HG03565 (cell line): ENCODE data around the gene TAAR8.
"Not testable (repeated sequence)": the region's sequence is repeated elsewhere in the genome, so short reads cannot be mapped to it uniquely, and the experiment has no call there.

Source experiments
- ATAC-seq: cut with Tn5 transposase; IDR thresholded peaks from one replicate; pipeline ENCODE4 v1.9.1; 2021; ENCODE audit warnings: mild to moderate bottlenecking, moderate library complexity; ENCODE audit not compliant: unreplicated experiment

Gene TAAR8, protein sequence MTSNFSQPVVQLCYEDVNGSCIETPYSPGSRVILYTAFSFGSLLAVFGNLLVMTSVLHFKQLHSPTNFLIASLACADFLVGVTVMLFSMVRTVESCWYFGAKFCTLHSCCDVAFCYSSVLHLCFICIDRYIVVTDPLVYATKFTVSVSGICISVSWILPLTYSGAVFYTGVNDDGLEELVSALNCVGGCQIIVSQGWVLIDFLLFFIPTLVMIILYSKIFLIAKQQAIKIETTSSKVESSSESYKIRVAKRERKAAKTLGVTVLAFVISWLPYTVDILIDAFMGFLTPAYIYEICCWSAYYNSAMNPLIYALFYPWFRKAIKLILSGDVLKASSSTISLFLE

DNA sequence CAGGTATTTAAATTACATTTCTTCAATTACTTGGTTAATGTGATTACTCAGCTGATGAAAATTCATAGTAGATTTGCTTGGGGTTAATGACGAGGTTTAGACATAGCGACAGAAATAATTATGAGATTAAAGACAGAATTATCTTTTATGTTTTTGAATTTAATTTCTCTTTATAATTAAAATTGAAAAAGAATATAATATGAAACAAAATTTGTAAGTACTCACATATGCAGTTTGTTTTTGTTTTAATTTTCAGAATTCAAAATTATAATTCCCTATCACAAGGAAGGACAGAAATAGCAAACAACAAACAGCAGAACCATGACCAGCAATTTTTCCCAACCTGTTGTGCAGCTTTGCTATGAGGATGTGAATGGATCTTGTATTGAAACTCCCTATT, at the start of gene TAAR8:
TAAR8 (plus strand) TSS at position 301 of the 400 bp plus-strand sequence; CDS start at position 322, 21 bp downstream.
- ATAC-seq: no peak

- ATAC-seq: no peak
Observed at GRCh38 chr6:132504757-132505156, 47.7 kb upstream of the TAAR8 start.

DNA sequence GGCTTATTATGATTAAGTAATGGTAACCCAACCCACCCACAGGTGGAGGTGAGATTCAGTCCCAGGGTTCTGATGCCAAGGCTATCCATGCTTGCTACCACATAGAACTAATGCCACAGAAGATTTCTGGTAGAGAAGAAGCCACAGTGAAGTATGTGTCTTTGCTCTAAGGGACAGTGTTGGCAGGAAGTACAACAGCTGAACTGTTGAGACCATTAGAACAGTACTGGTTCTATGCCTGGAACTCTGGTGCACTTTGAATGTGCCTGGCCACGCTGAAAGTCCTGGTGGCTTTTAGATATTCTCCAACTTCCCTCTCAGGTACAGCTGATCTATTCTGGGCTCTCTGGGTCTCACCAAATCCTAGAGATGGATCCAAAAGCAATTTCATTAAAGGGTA, 47.3 kb upstream of the TAAR8 start:
- no peak for ATAC-seq

DNA sequence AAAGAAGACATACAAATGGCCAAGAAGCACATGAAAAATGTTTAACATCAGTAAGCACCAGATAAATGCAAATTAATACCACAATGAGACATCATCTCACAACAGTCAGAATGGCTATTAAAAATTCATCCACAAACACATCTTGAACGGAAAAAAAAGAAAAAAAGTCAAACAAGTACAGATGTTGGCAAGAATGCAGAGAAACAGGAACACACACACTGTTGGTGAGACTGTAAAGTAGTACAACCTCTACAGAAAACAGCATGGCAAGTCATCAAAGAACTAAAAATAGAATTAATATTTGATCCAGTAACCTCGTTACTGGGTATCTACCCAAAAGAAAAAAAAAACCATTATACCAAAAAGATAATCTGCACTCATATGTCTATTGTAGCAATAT, 46.0 kb upstream of the TAAR8 start:
- ATAC-seq: no peak

GRCh38 chr6:132506869-132507808, 45.3 kb upstream of the TAAR8 start:
- ATAC-seq: no peak

- no peak for ATAC-seq
Observed at GRCh38 chr6:132511210-132511830, 41.2 kb upstream of the TAAR8 start.

DNA sequence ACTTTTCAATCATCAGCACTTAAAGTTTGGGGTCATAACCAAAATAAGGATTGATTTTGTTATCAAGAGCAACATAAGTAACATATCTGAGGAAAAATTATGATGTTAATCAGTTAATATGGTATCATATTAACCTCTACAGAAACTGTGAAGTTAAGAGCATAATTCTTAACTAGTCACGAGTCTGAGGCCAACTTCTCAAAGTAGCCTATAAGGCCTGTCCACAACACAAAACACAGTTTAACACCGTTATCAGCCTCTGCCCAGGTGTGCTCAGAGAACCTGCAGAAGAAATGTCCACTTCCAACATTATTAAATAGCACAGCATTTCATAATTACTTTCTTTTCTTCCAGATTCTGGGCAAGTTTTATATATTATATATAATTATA, 40.6 kb upstream of the TAAR8 start:
- no peak for ATAC-seq

DNA sequence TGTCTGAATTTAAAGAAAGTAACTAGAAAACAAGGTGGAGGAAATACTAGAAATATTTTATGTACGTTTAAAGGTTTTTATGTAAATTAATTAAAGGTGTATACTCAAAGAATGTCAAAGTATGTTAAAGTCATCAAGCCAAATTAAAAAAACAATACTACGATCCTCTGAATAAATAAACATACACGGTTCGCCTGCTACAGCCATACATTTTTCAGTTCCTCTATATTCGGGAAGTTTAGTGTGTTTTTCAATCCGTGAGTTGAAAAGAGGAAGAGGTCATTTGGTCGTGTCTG, 40.2 kb upstream of the TAAR8 start:
- ATAC-seq: no peak

DNA sequence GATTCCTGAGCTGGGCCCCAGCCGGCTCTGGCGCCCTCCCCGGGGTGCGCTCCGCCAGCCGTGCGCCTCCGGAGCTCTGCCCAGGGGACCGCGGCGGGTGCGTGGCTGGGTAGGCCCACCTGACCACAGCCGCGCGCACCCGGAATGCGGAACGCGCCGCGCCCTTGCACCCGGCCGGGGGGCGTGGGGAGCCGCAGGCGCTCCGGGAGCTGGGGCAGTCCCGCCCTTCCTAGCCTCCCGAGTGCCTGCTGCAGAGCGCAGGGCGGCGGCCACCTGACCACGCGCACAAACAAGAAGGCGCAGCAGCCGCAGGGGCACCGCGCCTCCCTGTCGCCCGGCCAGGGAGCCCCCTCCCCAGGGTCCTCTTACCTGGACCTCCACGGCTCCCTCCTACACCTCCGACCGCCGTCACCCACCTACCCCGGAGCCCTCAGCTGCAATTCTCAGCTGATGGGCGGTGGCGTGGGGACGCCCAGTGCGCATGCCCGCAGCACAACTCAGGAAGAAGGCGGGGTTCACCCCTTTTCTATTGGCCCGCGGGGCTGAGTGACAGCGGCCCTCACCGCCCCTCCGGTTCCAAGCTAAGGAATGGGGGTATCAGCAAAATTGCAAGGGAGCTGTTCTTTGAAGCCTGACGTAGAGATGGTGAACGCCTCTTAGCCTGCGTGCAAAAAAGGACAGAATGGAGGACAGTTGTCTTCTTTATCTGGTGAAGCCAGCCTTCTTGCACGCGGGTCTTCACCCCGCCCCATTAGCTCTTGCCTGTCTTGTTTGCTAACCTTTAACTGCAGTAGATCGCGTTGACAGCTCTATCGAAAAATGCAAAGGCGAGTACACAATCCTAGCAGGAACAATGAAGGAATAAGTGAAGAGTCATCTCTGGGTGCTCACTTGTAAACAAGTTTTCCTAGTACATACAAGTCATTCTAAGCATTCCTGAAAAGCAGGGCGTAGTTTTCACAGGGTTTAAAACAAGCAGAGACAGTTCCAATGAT, 39.5 kb upstream of the TAAR8 start, which contains the start of gene STX7:
STX7 (minus strand) TSS at position 479 of the 995 bp plus-strand sequence. CDS start 9,586 bp downstream, outside the sequence.
- peak; percentile 81 for ATAC-seq

DNA sequence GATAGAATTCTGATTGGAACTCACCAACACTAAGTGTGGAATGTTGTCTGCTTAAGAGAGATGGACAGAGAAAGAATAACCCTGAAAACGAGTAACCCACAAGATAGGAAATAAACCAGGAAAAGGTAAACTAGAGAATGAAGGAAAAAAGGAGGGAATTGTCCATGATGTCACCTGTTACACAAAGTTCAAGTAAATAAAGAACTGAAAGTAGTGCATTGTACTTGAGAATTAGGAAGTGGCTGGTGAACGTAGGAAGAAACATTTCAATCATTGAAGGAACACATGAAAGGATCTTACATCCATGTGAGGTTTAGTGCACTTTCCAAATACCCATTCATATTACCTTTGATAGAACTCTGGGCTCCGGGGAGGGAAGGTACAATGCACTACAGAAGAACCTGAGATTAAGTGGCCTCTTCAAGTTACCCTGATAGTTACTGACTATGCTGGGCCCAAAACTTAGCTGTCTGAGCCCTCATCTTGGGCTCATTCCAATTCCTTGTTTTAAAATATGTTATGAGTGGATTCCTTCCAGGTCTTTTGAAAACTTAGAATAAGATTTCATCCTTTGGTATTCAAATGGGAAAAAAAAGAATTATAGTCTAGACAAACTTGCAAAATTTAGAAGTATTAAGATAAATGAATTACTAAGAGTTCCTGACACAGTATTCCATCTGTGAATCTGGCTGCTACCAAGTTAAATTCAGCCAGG, 38.5 kb upstream of the TAAR8 start:
- ATAC-seq: no peak

- no peak for ATAC-seq
Observed at GRCh38 chr6:132515386-132515785, 37.1 kb upstream of the TAAR8 start.

DNA sequence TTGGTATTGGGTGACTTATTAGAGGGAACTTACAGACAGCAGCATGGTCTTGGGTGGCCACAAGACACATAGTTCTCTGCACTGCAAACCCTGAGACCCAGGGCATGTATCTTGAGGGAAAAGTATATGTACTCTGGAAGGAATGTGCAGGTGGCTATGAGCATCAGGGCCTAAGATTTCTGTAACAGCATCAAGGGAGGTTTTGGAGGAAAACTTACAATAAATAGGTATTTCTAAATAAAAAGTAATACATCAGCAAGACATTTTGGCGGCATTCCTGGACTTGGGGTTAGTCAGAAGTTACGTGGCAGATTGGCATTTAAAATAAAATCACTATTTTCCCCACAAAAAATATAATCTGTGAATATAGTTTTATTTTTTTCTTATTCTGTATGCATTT, 31.5 kb upstream of the TAAR8 start:
- no peak for ATAC-seq

DNA sequence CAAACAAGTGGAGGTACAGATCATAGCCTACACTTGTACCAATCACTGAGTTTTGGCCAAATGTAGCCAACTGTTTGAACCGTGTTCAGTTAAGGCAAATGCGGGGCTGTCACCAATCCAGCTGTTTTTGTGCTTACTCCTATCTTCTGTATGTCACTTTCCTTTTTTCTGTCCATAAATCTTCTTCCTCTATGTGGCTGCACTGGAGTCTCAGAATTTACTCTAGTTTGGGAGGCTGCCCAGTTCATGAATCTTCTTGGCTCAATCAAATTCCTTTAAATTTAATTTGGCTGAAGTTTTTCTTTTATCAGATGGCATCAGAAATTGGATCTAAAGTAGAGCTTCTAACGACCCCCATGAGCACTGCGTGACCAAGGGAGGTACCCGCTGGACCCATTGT, 27.8 kb upstream of the TAAR8 start:
- ATAC-seq: no peak

- no peak for ATAC-seq
Observed at GRCh38 chr6:132525866-132526265, 26.6 kb upstream of the TAAR8 start.

GRCh38 chr6:132526461-132526860, 26.0 kb upstream of the TAAR8 start:
- no peak for ATAC-seq

DNA sequence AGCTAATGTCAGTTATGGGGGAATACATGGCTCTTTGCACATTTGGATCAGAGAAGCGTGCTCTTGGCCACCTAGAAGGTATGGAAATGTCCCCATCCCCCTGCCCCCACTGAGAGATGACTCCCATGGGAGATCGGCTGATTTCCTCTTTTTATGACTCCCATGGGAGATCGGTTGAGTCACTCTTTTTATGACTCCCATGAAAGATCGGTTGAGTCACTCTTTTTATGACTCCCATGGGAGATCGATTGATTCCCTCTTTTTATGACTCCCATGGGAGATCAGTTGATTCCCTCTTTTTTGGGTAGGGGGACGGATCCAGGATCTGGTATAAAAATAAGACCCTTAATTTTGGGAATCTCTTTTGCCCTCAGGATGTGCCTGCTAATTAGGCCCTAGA, 24.7 kb upstream of the TAAR8 start:
- ATAC-seq: no peak

DNA sequence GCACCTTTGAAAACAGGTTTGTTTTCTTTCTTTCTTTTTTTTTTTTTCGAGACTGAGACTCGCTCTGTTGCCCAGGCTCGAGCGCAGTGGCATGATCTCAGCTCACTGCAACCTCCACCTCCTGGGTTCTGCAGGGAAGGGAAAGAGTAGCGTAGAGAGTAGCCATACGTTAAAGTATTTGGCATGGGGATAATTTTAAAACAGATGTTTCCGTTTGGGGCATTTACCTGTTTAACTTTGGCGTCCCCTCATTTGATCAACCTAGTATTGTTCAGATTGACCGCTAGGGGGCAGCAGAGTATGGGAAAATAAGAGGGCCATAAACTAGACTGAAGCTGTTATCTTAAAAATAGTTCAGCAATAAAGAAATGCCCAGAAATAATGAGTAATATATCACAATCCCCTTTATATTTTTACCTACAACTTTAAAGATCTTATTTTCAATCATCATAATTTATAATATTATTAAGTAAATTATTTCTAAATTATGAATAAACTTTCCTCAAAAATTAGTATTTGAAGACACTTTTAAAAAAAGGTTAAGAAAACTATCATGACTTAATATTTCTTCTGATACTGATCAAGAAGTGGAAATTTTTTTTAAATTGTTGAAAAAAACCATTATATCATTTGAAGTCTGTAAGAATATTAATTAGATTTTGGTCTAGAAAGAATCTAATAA, 22.0 kb upstream of the TAAR8 start:
- ATAC-seq: peak; percentile 81

GRCh38 chr6:132534546-132534945, 17.9 kb upstream of the TAAR8 start:
- not testable (repeated sequence) for ATAC-seq

DNA sequence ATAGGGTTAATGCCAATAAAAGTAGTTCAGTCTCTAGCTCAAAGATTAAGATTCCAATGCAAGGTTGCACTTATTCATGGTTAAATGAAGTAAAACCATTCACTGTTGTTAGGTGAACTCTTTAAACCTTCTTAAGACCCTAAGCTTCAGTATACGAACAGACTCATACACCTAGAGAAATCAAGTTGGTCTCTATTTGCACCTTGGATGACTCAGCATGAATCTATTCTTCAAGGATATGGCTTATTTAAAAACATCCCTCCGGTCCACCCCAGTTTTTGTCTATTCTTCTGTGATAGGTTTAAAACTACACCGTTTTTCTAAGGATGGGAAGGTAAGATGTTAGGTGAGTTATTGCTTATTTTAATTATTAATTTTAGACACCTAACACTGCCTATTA, 15.3 kb upstream of the TAAR8 start:
- no peak for ATAC-seq
